Lower leg skin (tissue), 3 donors: ENCODE measurements around the gene GTPBP10.

Experiments
- CTCF ChIP-seq, 3 donors: fragments of 450-650 bp; IDR thresholded peaks; one replicate each; pipeline ENCODE4 v1.5.1; 2016; ENCODE audit warnings: antibody characterized with exemption in 3 of 3, mild to moderate bottlenecking in 3 of 3, moderate library complexity in 2 of 3
- POLR2A ChIP-seq, 2 donors: fragments of 450-650 bp; IDR thresholded peaks; one replicate each; pipeline ENCODE4 v1.6.1; 2016 to 2017; ENCODE audit warnings: antibody characterized with exemption in 2 of 2, mild to moderate bottlenecking in 1 of 2, moderate library complexity in 1 of 2

GRCh38 chr7:90425376-90425775, 78.9 kb downstream of the GTPBP10 start:
- TF ChIP-seq POLR2A (IDR thresholded peaks at IDR 0.05) (no peak), CTCF (IDR thresholded peaks at IDR 0.05) (no peak)
